Measurements from ENCODE around the gene MIX23. TPM values are rescaled to one million over a fixed set of nuclear protein-coding genes. Genes with fewer than 3 reads are reported as not detected.

Gene MIX23
- total RNA-seq, 1 experiment from 2014 or later: 76.2 TPM

- no peak for TF ChIP-seq ELF1 (IDR thresholded peaks at IDR 0.05; ENCODE audit: borderline replicate concordance, low read depth)
- no peak for TF ChIP-seq EGR1 (IDR thresholded peaks at IDR 0.05; ENCODE audit: low read depth)
- TF ChIP-seq CBX3 (IDR thresholded peaks at IDR 0.05; ENCODE audit: low read depth): no peak
- TF ChIP-seq SP1 (IDR thresholded peaks at IDR 0.05; ENCODE audit: low read depth): no peak
- TF ChIP-seq EZH2phosphoT487 (IDR thresholded peaks at IDR 0.05; ENCODE audit: borderline replicate concordance): no peak
- TF ChIP-seq YY1 (IDR thresholded peaks at IDR 0.05; ENCODE audit: extremely low read depth, insufficient replicate concordance, low read depth, low read length): no peak
- no peak for TF ChIP-seq EZH2 (IDR thresholded peaks at IDR 0.05)
- no peak for TF ChIP-seq JUND (IDR thresholded peaks at IDR 0.05)
- TF ChIP-seq SIN3A (IDR thresholded peaks at IDR 0.05; ENCODE audit: low read depth): no peak
- no peak for TF ChIP-seq REST (IDR thresholded peaks at IDR 0.05; ENCODE audit: low read depth)
- TF ChIP-seq ZNF274 (IDR thresholded peaks at IDR 0.05; ENCODE audit: low read depth, low read length): no peak
- no peak for TF ChIP-seq ZFX (IDR thresholded peaks at IDR 0.05)
- Histone ChIP-seq H3K9me3 (ENCODE audit: control insufficient read depth in 1 of 2, insufficient read depth in 1 of 2, low read depth in 1 of 2, low read length in 2 of 2) (no peaks in the 10 kb centered on the region), H3K27ac (ENCODE audit: low read depth, low read length) (no peak overlapping the region), H3K4me2 (ENCODE audit: low read length) (no peak overlapping the region), H3K36me3 (ENCODE audit: control insufficient read depth in 1 of 2, insufficient read depth in 2 of 2, low read length in 2 of 2) (peaks cover 0 to 13% of the 10 kb centered on the region in 2 experiments; a peak in 3 of 4 replicates), H4K20me1 (ENCODE audit: insufficient read depth) (no peaks in the 10 kb centered on the region), H3K4me3 (replicated peaks in 1 of 2; ENCODE audit: low read depth in 1 of 2, low read length in 2 of 2) (no peak overlapping the region), H2AFZ (ENCODE audit: low read depth, low read length, poor library complexity, severe bottlenecking) (no peak overlapping the region), H3K9ac (ENCODE audit: low read length) (no peak overlapping the region), H3K4me1 (ENCODE audit: control insufficient read depth in 1 of 2, insufficient read depth in 2 of 2, low read length in 2 of 2) (peaks cover 0 to 4% of the 10 kb centered on the region in 2 experiments; a peak in 1 of 4 replicates), H3K9me2 (ENCODE audit: insufficient read depth) (no peaks in the 10 kb centered on the region), H3K27me3 (ENCODE audit: insufficient read depth, low read length) (no peaks in the 10 kb centered on the region), H3K79me2 (ENCODE audit: insufficient read depth, low read length) (peaks cover 79% of the 10 kb centered on the region)
- ATAC-seq: no peak
- BruUV-seq (replicated peaks): no TSS peak
- no peak for DNase-seq (ENCODE audit: low read depth, low spot score)
- intact Hi-C loops (cut with micrococcal nuclease): no loop called here
- ChIA-PET CTCF (no interaction called here), RAD21 (ENCODE audit: low non-redundant PET in 1 of 2, low total read pairs in 2 of 2, uncharacterized antibody in 2 of 2, unreplicated experiment in 2 of 2) (no interaction called here), POLR2A (no interaction called here)
Observed at GRCh38 chr3:122389892-122390291, 6.9 kb upstream of the MIX23 start.

Measured in HCT116 (cell line).